A549 (cell line): ENCODE results near the gene SNX2. TPM values are rescaled to one million over a fixed set of nuclear protein-coding genes. Genes with fewer than 3 reads are reported as not detected.

Experiments
- ATAC-seq, 2 experiments: fragments of 200-7000 bp in 1 of 2; fragments of >200 bp in 1 of 2; cut with Nextera tagmentation in 1 of 2; cut with Tn5 transposase in 1 of 2; 3 replicates each; pipeline versions ENCODE4 v1.8.0 to v1.9.1; 2018 to 2020; ENCODE audit warnings: mild to moderate bottlenecking in 1 of 2, moderate library complexity in 1 of 2
- CTCF ChIA-PET: fragments of 300-600 bp; sonication (Branson Sonifier 250); formaldehyde crosslinking; extraction: SDS; loops from one replicate; lab custom pipeline; 2021; ENCODE audit warnings: antibody characterized with exemption, inconsistent platforms; lab: Yijun Ruan, JAX
- POLR2A ChIA-PET: fragments of 350-600 bp; formaldehyde crosslinking; extraction: SDS; loops from one replicate; lab custom pipeline; 2021; ENCODE audit warnings: antibody characterized with exemption, inconsistent platforms; lab: Yijun Ruan, JAX
- DNase-seq, 2 experiments: peaks; one replicate each; pipeline versions ENCODE4 v3.0.0 to v3.0.0-alpha.2; 2011 to 2016; ENCODE audit warnings: low read depth in 1 of 2, low spot score in 1 of 2
- FAIRE-seq: peaks from 2 replicates; lab custom pipeline; 2011; peaks lifted over from hg19 to GRCh38; lab: Jason Lieb, UNC
- H3K27ac ChIP-seq, 2 experiments: fragments of >200 bp; sonication (Bioruptor Twin); formaldehyde crosslinking; 3 replicates each; pipeline ENCODE4 v1.5.1; 2016 to 2017
- H3K4me1 ChIP-seq: fragments of >200 bp; sonication (Bioruptor Twin); formaldehyde crosslinking; 3 replicates; pipeline ENCODE4 v1.6.1; 2016
- H3K4me2 ChIP-seq: fragments of >200 bp; sonication (Bioruptor Twin); formaldehyde crosslinking; 3 replicates; pipeline ENCODE4 v1.6.1; 2016
- H3K4me3 ChIP-seq: fragments of >200 bp; sonication (Bioruptor Twin); formaldehyde crosslinking; 3 replicates; pipeline ENCODE4 v1.5.1; 2016
- H3K9me3 ChIP-seq: fragments of >200 bp; sonication (Bioruptor Twin); formaldehyde crosslinking; 3 replicates; pipeline ENCODE4 v1.6.1; 2016
- BCL3 ChIP-seq: fragments of >200 bp; sonication (Bioruptor Twin); formaldehyde crosslinking; IDR thresholded peaks from 3 replicates; pipeline ENCODE4 v1.6.1; 2016
- BHLHE40 ChIP-seq: IDR thresholded peaks from 2 replicates; pipeline ENCODE4 v1.6.1; 2012; ENCODE audit warnings: low read depth, low read length, inconsistent platforms
- CBX8 ChIP-seq: fragments of 200-600 bp; sonication (generic); IDR thresholded peaks from 2 replicates; pipeline ENCODE4 v1.6.1; 2016
- CEBPB ChIP-seq, 2 experiments: fragments of >200 bp in 1 of 2; sonication (Bioruptor Twin) in 1 of 2; formaldehyde crosslinking in 1 of 2; IDR thresholded peaks; 2 replicates each; pipeline ENCODE4 v1.6.1; 2012 to 2016
- EHF ChIP-seq: fragments of 250-450 bp; sonication (Bioruptor Pico); IDR thresholded peaks from 2 replicates; pipeline ENCODE4 v1.5.0; 2020; ENCODE audit warnings: mild to moderate bottlenecking
- ESRRA ChIP-seq: fragments of 150-350 bp; IDR thresholded peaks from 2 replicates; pipeline ENCODE4 v1.6.1; 2014; ENCODE audit warnings: mild to moderate bottlenecking, low read length, borderline replicate concordance
- HMGXB4 ChIP-seq: fragments of 250-450 bp; sonication (Bioruptor Pico); IDR thresholded peaks from 2 replicates; pipeline ENCODE4 v1.5.0; 2021; ENCODE audit warnings: mild to moderate bottlenecking, moderate library complexity, borderline replicate concordance
- HOXB5 ChIP-seq: fragments of 250-450 bp; sonication (Bioruptor Pico); IDR thresholded peaks from 2 replicates; pipeline ENCODE4 v1.5.0; 2020; ENCODE audit warnings: mild to moderate bottlenecking, moderate library complexity
- JUN ChIP-seq, 2 experiments: fragments of >200 bp; sonication (Bioruptor Twin); formaldehyde crosslinking; IDR thresholded peaks; 2 replicates in 1 of 2; 3 replicates in 1 of 2; pipeline ENCODE4 v1.6.1; 2016 to 2017
- MAFK ChIP-seq: fragments of 450-650 bp; IDR thresholded peaks from 2 replicates; pipeline ENCODE4 v1.6.1; 2014; ENCODE audit not compliant: partially characterized antibody
- MAX ChIP-seq: IDR thresholded peaks from 2 replicates; pipeline ENCODE4 v1.6.1; 2012
- MYC ChIP-seq: IDR thresholded peaks from 2 replicates; pipeline ENCODE4 v1.6.1; 2012; ENCODE audit warnings: mild to moderate bottlenecking, inconsistent platforms, low read length, improper control_type of control experiment, borderline replicate concordance
- POLR2A ChIP-seq: IDR thresholded peaks from 2 replicates; pipeline ENCODE4 v1.6.1; 2012; ENCODE audit warnings: mild to moderate bottlenecking, low read length
- RAD21 ChIP-seq, 2 experiments: fragments of >200 bp in 1 of 2; sonication (Bioruptor Twin) in 1 of 2; formaldehyde crosslinking in 1 of 2; IDR thresholded peaks in 1 of 2; conservative IDR thresholded peaks in 1 of 2; 2 replicates in 1 of 2; 3 replicates in 1 of 2; pipeline ENCODE4 v1.6.1; 2012 to 2018; ENCODE audit warnings: inconsistent platforms in 1 of 2
- RFX5 ChIP-seq: fragments of 450-650 bp; IDR thresholded peaks from 2 replicates; pipeline ENCODE4 v1.7.1; 2014; ENCODE audit warnings: antibody characterized with exemption, mild to moderate bottlenecking, moderate library complexity
- SMC3 ChIP-seq: fragments of >200 bp; sonication (Bioruptor Twin); formaldehyde crosslinking; IDR thresholded peaks from 3 replicates; pipeline ENCODE4 v1.6.1; 2018; ENCODE audit warnings: inconsistent platforms
- TFCP2L1 ChIP-seq: fragments of 250-450 bp; sonication (Bioruptor Pico); IDR thresholded peaks from 2 replicates; pipeline ENCODE4 v1.5.0; 2021; ENCODE audit warnings: mild to moderate bottlenecking
- USF2 ChIP-seq: fragments of 450-650 bp; IDR thresholded peaks from 2 replicates; pipeline ENCODE4 v1.6.1; 2014; ENCODE audit warnings: antibody characterized with exemption
- ZC3H11A ChIP-seq: fragments of 450-650 bp; IDR thresholded peaks from 2 replicates; pipeline ENCODE4 v1.6.1; 2014; ENCODE audit warnings: antibody characterized with exemption, mild to moderate bottlenecking
- ZSCAN20 ChIP-seq: fragments of 250-450 bp; sonication (Bioruptor Pico); IDR thresholded peaks from 2 replicates; pipeline ENCODE4 v1.8.0; 2022; ENCODE audit warnings: mild to moderate bottlenecking, moderate library complexity
- WGBS: methylation state at CpG from one replicate; pipeline ENCODE4 v1.1.6; 2017; ENCODE audit errors: missing lambda C conversion rate; 5-methylcytosine and 5-hydroxymethylcytosine counted together
- polyA plus RNA-seq, 4 experiments: library from polyadenylated mRNA; depleted of rRNA in 3 of 4; stranded (reverse); fragments of >200 nt; fragmentation: RNase III in 1 of 4; extraction: RNeasy Plus Mini Kit Qiagen cat#74134 plus additional on column Dnase treatment in 1 of 4; gene quantifications; 2 replicates in 3 of 4; 3 replicates in 1 of 4; pipeline ENCODE4 v1.2.3, GENCODE V29; 2011 to 2017

SNX2 gene
- polyA plus RNA-seq, 2 of the 4 experiments (the other 2 are of a cell fraction), result 52.9 to 60.6 TPM

- no peak for FAIRE-seq
- no peak for TF ChIP-seq BCL3
- TF ChIP-seq ESRRA, result no peak
- peak; percentile 20 for TF ChIP-seq MAFK
- TF ChIP-seq USF2, result no peak
- no peaks in the 10 kb centered on the region for H3K9me3 ChIP-seq
- ChIA-PET POLR2A (interaction anchor here (0.7 to 1.5 kb wide), 4 partner anchors 48 to 647 kb away, joined by 3 to 4 read pairs (median 4); partner anchors contain the start of gene CEP120), CTCF (interaction anchor here (0.8 to 1.4 kb wide), 3 partner anchors 11 to 20 kb away, joined by 3 to 5 read pairs (median 4); no protein-coding TSS in a partner anchor)
- DNase-seq, result peak in 1 of 2 experiments; percentile 2
- H3K27ac ChIP-seq, result peak overlapping the region; percentile 84 to 92
- peak overlapping the region; percentile 84 for H3K4me3 ChIP-seq
- 14% methylated on average over 14 of the region's 14 CpGs for WGBS
- H3K4me2 ChIP-seq, result peak overlapping the region; percentile 94
- ATAC-seq, result peak; percentile 49 to 67
- peaks cover 16% of the 10 kb centered on the region; the same call in 2 of the 3 replicates for H3K4me1 ChIP-seq
Observed at GRCh38 chr5:122775550-122776542, 966 bp downstream of the SNX2 start.

GRCh38 chr5:122778157-122778556, 3.3 kb downstream of the SNX2 start:
- peaks cover 16% of the 10 kb centered on the region; the same call in 2 of the 3 replicates for H3K4me1 ChIP-seq
- DNase-seq, result no peak
- POLR2A ChIA-PET, result no interaction called here
- H3K4me2 ChIP-seq, result no peak overlapping the region
- no peak for TF ChIP-seq JUN (IDR thresholded peaks at IDR 0.05)
- no peak for TF ChIP-seq CEBPB (IDR thresholded peaks at IDR 0.05)
- TF ChIP-seq ZSCAN20, result no peak
- CTCF ChIA-PET, result interaction anchor here (1.2 kb wide), 1 partner anchor 17 kb away, joined by 3 read pairs; no protein-coding TSS in a partner anchor
- H3K9me3 ChIP-seq, result no peaks in the 10 kb centered on the region
- FAIRE-seq, result no peak
- no peak overlapping the region for H3K4me3 ChIP-seq
- ATAC-seq, result no peak
- WGBS, result 92% methylated on average over 4 of the region's 4 CpGs
- no peak overlapping the region for H3K27ac ChIP-seq

- TF ChIP-seq BCL3 (no peak), BHLHE40 (no peak)
- Histone ChIP-seq H3K27ac (no peak overlapping the region), H3K4me1 (peaks cover 16% of the 10 kb centered on the region; the same call in 2 of the 3 replicates), H3K4me2 (no peak overlapping the region), H3K4me3 (no peak overlapping the region), H3K9me3 (no peaks in the 10 kb centered on the region)
- FAIRE-seq (no peak), ATAC-seq (no peak), DNase-seq (no peak)
- ChIA-PET POLR2A (no interaction called here), CTCF (no interaction called here)
- WGBS, result 95% methylated on average over 4 of the region's 4 CpGs
Observed at GRCh38 chr5:122779451-122779850, 4.6 kb downstream of the SNX2 start.

- DNase-seq (no peak), ATAC-seq (no peak), FAIRE-seq (no peak)
- 92% methylated on average over 4 of the region's 4 CpGs for WGBS
- no peak overlapping the region for H3K27ac ChIP-seq
- H3K4me1 ChIP-seq, result peaks cover 16% of the 10 kb centered on the region; the same call in 2 of the 3 replicates
- ChIA-PET POLR2A (no interaction called here), CTCF (no interaction called here)
- no peak overlapping the region for H3K4me2 ChIP-seq
- H3K9me3 ChIP-seq, result peaks cover 3% of the 10 kb centered on the region; the same call in 1 of the 3 replicates
- H3K4me3 ChIP-seq, result no peak overlapping the region
- no peak for TF ChIP-seq HOXB5 (CRISPR knock-in tag)
- no peak for TF ChIP-seq MAX
- no peak for TF ChIP-seq RAD21 (conservative IDR thresholded peaks at IDR 0.05 in 1 of 2, IDR thresholded peaks at IDR 0.05 in 1 of 2)
- no peak for TF ChIP-seq ZSCAN20
- no peak for TF ChIP-seq BHLHE40
- TF ChIP-seq POLR2A, result no peak
- no peak for TF ChIP-seq EHF (CRISPR knock-in tag)
- no peak for TF ChIP-seq TFCP2L1 (CRISPR knock-in tag)
- no peak for TF ChIP-seq BCL3
- no peak for TF ChIP-seq SMC3
- TF ChIP-seq CBX8, result no peak
- no peak for TF ChIP-seq RFX5
- no peak for TF ChIP-seq MAFK
- TF ChIP-seq HMGXB4 (CRISPR knock-in tag), result no peak
- no peak for TF ChIP-seq MYC
- no peak for TF ChIP-seq ZC3H11A
Observed at GRCh38 chr5:122780296-122780695, 5.4 kb downstream of the SNX2 start.
